Memory B cell (primary cell): ENCODE measurements around the gene TCEAL8.
A peak's percentile ranks its signal among the peaks of the same experiment; 100 is the strongest.

ENCODE experiments used
- ATAC-seq: fragments of 150-1000 bp; cut with Tn5 transposase; 2 replicates; pipeline ENCODE4 v1.10.0; 2021; ENCODE audit warnings: low read depth, mild to moderate bottlenecking, moderate library complexity
- DNase-seq, 2 donors: peaks; one replicate each; pipeline ENCODE4 v3.0.0; 2022; ENCODE audit warnings: low spot score in 2 of 2
- H3K27ac Mint-ChIP-seq: one replicate; pipeline ENCODE4 v1.8.0; 2022; ENCODE audit warnings: mild to moderate bottlenecking, moderate library complexity, mixed read lengths
- H3K27me3 Mint-ChIP-seq: one replicate; pipeline ENCODE4 v1.8.0; 2022; ENCODE audit warnings: mixed read lengths
- H3K36me3 Mint-ChIP-seq: one replicate; pipeline ENCODE4 v1.8.0; 2022; ENCODE audit warnings: mild to moderate bottlenecking, mixed read lengths
- H3K4me1 Mint-ChIP-seq: one replicate; pipeline ENCODE4 v1.8.0; 2022; ENCODE audit warnings: mixed read lengths
- H3K4me3 Mint-ChIP-seq: one replicate; pipeline ENCODE4 v1.8.0; 2022; ENCODE audit warnings: mild to moderate bottlenecking, moderate library complexity, mixed read lengths
- H3K9me3 Mint-ChIP-seq: one replicate; pipeline ENCODE4 v1.8.0; 2022; ENCODE audit warnings: mixed read lengths

The TCEAL8 gene, protein sequence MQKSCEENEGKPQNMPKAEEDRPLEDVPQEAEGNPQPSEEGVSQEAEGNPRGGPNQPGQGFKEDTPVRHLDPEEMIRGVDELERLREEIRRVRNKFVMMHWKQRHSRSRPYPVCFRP

DNA sequence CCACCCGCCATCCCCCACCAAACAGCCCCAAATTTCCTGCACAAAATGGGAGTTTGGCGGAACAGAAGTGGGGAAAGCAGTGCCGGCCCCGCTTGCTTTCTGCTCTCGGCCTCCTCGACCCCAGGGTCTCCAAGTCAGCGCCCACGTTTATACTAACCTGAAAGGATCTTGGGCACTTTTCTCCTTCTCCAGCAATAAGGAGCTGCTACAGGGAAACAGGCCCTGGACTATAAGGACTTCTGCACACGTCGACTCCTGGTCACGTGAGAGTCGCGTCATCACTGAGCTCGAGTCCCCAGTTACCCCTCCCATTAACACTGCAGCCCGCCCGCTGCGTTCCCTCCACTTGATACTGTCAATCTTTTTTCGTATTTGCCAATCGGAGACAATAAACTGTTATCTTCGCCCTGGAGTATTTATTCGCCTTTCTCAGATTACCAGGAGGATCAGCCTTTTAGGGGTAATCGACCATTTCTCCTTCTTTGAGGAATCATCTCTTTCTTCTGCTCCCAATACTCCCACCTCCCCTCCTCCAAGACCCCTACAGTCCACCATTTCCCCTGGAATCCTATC lies at the start of gene TCEAL8:
TSS of gene TCEAL8 (minus strand) at position 235 of the 573 bp plus-strand sequence. CDS start 1,176 bp downstream, outside the sequence.
- H3K4me1 Mint-ChIP-seq = peaks cover 9% of the 10 kb centered on the region

DNA sequence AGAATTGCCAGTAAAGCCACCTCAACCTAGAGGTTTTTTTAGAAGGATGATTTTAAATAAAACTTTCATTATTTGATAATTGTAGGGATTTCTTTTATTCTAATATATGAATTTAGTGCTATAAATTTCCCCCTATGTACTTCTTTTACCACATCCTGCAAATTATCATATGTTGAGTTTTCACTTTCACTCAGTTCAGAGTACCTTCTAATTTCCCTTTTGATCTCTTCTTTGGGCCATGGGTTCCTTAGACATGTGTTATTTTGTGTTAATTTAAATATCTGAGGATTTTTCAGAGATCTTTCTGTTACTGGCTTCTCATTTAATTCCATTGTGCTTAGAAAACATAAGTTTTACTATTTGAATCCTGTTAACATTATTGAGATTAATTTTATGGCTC lies 49.8 kb upstream of the TCEAL8 start:
- no peak overlapping the region for H3K27ac Mint-ChIP-seq
- no peak for ATAC-seq
- no peak for DNase-seq
- no peaks in the 10 kb centered on the region for H3K4me1 Mint-ChIP-seq
- peaks cover 2% of the 10 kb centered on the region for H3K36me3 Mint-ChIP-seq
- no peaks in the 10 kb centered on the region for H3K9me3 Mint-ChIP-seq
- H3K27me3 Mint-ChIP-seq = no peaks in the 10 kb centered on the region
- H3K4me3 Mint-ChIP-seq = no peak overlapping the region

More for the DNA sequence above, at the start of gene TCEAL8:
- H3K36me3 Mint-ChIP-seq = no peaks in the 10 kb centered on the region
- H3K4me3 Mint-ChIP-seq = peak within 1 kb of the TSS; percentile 93
- DNase-seq (peak in 1 of 2 donors; percentile 5), ATAC-seq (peak; percentile 95)
- no peaks in the 10 kb centered on the region for H3K9me3 Mint-ChIP-seq
- peak within 1 kb of the TSS; percentile 97 for H3K27ac Mint-ChIP-seq
- H3K27me3 Mint-ChIP-seq = no peaks in the 10 kb centered on the region

DNA sequence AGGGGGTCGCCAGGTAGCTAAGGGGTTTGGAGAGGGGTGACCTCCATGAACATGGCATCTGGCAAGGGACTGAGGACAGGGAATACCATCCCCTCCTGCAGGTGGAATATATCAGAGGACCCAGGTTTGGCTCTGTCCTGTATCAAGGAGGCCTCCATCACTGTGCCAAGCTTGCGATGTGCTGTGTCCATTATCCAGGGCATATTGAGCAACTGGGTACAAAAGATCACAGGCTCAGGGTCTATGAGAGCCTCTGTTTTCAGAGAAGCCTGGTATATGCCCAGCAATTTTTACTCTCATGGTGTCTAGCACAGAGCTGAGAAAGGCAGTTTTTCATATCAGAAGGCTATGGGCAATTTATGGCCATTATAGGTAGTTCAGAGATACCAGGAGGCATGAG lies 38.2 kb upstream of the TCEAL8 start:
- no peak overlapping the region for H3K4me3 Mint-ChIP-seq
- no peaks in the 10 kb centered on the region for H3K4me1 Mint-ChIP-seq
- ATAC-seq = no peak
- H3K27me3 Mint-ChIP-seq = peaks cover 3% of the 10 kb centered on the region
- H3K27ac Mint-ChIP-seq = no peak overlapping the region
- no peaks in the 10 kb centered on the region for H3K9me3 Mint-ChIP-seq
- no peaks in the 10 kb centered on the region for H3K36me3 Mint-ChIP-seq
- DNase-seq = no peak

DNA sequence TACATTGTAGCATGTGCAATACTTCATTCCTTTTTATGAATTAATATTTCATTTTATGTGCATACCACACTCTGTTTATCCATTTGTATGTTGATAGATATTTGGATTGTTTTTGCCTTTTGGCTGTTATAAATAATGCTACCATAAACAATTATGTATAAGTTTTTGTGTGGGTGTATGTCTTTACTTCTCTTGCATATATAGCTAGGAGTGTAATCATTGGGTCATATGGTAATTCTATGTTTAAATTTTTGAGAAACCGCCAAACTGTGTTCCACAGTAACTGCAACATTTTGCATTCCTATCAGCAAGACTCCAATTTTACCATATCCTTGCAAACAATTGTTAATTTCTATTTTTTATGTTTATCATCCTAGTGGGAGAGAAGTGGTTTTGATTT lies 24.7 kb upstream of the TCEAL8 start:
- DNase-seq = no peak
- H3K4me1 Mint-ChIP-seq = peaks cover 6% of the 10 kb centered on the region
- H3K4me3 Mint-ChIP-seq = no peak overlapping the region
- no peak for ATAC-seq
- no peaks in the 10 kb centered on the region for H3K36me3 Mint-ChIP-seq
- no peak overlapping the region for H3K27ac Mint-ChIP-seq
- H3K27me3 Mint-ChIP-seq = peaks cover 19% of the 10 kb centered on the region
- H3K9me3 Mint-ChIP-seq = no peaks in the 10 kb centered on the region

DNA sequence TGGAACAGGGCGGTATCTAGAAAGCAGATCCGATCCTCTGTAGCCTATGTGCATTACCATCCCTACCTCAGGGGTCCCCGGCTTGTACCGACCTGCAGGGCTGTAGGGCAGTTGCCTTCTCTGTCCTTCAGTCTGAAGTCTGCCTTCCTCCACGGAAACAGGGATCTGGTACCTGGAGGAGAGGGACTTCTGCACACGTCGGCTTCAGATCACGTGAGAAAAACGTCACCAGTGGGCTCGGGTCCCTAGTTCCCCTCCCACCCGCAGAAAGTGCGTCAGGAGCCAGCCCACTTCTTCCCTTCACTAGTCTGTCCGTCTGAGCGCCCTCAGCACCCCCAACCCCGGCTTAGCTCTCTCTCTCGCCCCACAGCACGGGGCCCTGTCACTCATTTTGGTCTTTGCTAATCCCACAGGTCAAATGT lies 21.6 kb upstream of the TCEAL8 start, which contains the start of gene TCEAL5:
TSS of gene TCEAL5 (minus strand) at position 170 of the 422 bp plus-strand sequence. CDS start 2,187 bp downstream, outside the sequence.
- no peak for ATAC-seq
- Mint-ChIP-seq H3K4me3 (peak within 1 kb of the TSS; percentile 68), H3K36me3 (no peaks in the 10 kb centered on the region), H3K9me3 (no peaks in the 10 kb centered on the region), H3K27me3 (peaks cover 23% of the 10 kb centered on the region), H3K4me1 (peaks cover 6% of the 10 kb centered on the region), H3K27ac (no peak within 1 kb of the TSS)
- no peak for DNase-seq

DNA sequence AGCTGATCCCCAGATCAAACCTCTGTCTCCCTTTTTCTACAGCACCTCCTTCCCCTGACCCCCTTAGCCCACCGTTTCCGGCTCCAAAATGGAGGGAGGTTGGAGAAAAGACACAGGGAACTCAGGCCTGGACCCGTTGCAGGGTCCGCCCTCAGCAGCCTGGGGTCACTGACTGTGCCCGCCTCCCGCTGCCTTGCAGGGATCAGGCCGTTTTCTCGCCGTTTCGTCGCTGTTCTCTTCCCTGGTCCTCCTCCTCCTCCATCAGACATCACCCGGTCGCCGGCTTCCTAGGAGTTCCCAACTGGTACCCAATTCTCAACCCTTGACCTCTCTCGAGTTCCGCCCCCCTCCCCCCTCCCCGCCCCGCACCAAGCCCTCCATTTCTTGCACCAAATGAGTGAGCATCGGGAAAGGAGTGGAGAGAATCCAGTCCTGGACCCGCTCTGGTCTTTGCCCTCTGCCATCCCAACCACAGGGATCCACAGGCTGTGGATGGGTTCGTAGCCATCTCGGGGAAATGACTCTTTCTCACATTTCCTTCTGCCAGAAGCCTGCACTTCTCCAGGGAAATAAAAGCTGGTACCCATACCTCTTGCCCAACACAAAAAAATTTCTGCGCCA lies 21.1 kb upstream of the TCEAL8 start:
- H3K4me3 Mint-ChIP-seq = no peak overlapping the region
- peaks cover 23% of the 10 kb centered on the region for H3K27me3 Mint-ChIP-seq
- peaks cover 6% of the 10 kb centered on the region for H3K4me1 Mint-ChIP-seq
- no peak overlapping the region for H3K27ac Mint-ChIP-seq
- DNase-seq (no peak), ATAC-seq (no peak)
- H3K9me3 Mint-ChIP-seq = no peaks in the 10 kb centered on the region
- no peaks in the 10 kb centered on the region for H3K36me3 Mint-ChIP-seq

DNA sequence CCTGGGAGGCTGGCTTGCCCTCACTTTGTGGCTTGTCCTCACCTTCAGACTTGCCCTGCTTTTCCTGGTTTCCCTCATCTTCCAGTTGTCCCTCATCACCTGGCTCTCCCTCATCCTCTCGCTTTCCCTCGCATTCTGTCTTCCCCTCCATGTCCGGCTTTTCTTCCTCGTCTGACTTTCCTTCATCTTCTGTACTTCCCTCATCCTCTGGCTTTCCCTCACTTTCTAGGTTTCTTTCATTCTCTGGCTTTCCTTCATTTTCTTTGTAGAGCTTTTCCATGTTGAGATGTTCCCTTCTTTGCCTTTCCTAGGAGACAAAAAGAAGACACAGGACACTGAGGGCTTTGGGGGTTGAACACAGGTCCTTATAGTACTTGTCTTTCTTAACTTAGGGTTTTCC lies 19.3 kb upstream of the TCEAL8 start:
- no peaks in the 10 kb centered on the region for H3K9me3 Mint-ChIP-seq
- DNase-seq (no peak), ATAC-seq (no peak)
- peaks cover 6% of the 10 kb centered on the region for H3K4me1 Mint-ChIP-seq
- H3K4me3 Mint-ChIP-seq = no peak overlapping the region
- H3K27ac Mint-ChIP-seq = no peak overlapping the region
- H3K27me3 Mint-ChIP-seq = peaks cover 22% of the 10 kb centered on the region
- no peaks in the 10 kb centered on the region for H3K36me3 Mint-ChIP-seq

DNA sequence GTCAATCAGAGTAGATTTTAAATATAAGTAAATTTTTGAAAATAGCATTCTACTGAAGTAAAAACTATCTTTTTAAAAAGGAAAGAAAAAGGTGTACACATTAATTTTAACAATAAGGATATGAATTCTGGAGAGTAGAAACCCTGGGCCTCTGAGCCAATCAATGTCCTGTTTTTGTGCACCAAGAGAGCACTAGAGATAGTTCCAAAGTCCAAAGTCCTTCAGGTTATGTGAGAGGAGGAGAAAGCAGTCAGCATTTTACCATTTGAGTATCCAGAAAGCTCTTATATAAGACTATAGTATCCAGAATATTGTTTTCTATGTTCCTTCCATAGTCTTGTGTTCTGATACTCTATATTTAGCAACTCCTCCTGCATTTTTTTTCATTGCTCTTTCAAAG lies 3.3 kb upstream of the TCEAL8 start:
- no peak overlapping the region for H3K27ac Mint-ChIP-seq
- H3K4me1 Mint-ChIP-seq = peaks cover 9% of the 10 kb centered on the region
- peaks cover 3% of the 10 kb centered on the region for H3K27me3 Mint-ChIP-seq
- H3K9me3 Mint-ChIP-seq = peaks cover 3% of the 10 kb centered on the region
- H3K36me3 Mint-ChIP-seq = no peaks in the 10 kb centered on the region
- no peak for ATAC-seq
- no peak overlapping the region for H3K4me3 Mint-ChIP-seq
- DNase-seq = no peak

DNA sequence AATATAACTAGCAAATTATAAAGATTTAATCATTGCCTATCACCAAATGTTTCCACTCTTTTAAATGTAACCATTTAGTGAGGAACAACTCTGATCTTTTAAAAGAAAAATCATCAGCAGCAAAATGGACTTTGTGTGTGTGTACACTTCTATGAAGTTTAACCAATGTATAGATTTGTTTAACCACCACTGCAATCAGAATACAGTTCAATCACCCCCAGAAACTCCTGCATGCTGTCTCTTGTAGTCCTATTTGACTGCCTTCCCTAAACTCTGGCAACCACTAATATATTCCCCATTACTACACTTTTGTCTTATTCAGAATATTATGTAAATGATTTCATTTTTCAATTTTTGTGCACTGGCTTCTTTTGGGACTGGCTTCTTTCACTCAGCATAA lies 1.7 kb upstream of the TCEAL8 start:
- ATAC-seq (no peak), DNase-seq (no peak)
- H3K27ac Mint-ChIP-seq = no peak overlapping the region
- H3K4me3 Mint-ChIP-seq = no peak overlapping the region
- H3K27me3 Mint-ChIP-seq = no peaks in the 10 kb centered on the region
- H3K36me3 Mint-ChIP-seq = no peaks in the 10 kb centered on the region
- H3K9me3 Mint-ChIP-seq = no peaks in the 10 kb centered on the region
- H3K4me1 Mint-ChIP-seq = peaks cover 9% of the 10 kb centered on the region

DNA sequence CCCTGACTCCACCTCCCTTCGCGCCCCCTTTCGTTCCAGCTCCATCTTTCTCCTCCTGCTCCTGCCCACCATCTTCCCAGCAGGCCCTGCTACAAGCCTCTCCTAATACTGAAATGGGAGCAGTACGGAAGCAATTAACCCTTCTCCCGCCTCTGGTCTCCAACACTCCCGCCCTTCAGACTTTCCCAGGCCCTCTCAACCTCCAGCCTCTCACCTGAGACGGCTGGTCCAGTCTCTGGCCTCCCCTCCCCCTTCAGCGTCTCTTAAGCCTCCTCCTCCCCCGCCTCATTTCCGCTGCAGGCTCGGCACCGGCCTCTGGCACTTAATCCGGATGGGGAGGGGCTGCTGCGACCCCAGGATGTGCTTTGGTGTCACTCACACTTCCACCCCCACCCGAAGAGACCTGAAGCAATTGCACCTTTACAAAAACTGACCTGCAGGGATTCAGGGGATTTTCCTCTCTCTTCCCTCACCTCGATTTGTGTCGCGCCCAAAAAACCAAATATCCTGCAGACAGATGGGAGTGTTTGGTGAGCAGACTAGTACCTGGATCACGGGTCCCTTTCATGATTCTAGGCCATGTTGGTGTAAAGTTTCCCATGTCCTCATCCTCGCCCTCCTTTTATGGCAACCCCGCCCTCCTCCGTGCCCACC lies 657 bp downstream of the TCEAL8 start:
- Mint-ChIP-seq H3K4me1 (peaks cover 9% of the 10 kb centered on the region), H3K4me3 (peak overlapping the region; percentile 93), H3K27me3 (no peaks in the 10 kb centered on the region), H3K27ac (peak overlapping the region; percentile 97), H3K9me3 (no peaks in the 10 kb centered on the region), H3K36me3 (no peaks in the 10 kb centered on the region)
- ATAC-seq (peak; percentile 30), DNase-seq (no peak)

DNA sequence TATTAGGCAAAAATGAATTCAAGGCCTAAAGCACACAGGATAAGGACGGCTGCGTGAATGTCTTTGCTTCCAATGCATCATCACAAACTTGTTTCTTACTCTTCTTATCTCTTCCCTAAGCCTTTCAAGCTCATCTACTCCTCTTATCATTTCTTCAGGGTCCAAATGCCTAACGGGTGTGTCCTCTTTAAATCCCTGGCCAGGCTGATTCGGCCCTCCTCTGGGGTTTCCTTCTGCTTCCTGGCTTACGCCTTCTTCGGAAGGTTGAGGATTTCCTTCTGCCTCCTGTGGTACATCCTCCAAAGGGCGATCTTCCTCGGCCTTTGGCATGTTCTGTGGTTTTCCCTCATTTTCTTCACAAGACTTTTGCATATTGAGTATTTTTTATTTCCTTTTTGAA lies 1.3 kb downstream of the TCEAL8 start:
- no peak for ATAC-seq
- Mint-ChIP-seq H3K4me3 (peak overlapping the region; percentile 17), H3K4me1 (peaks cover 9% of the 10 kb centered on the region), H3K27ac (peak overlapping the region; percentile 97), H3K9me3 (no peaks in the 10 kb centered on the region), H3K36me3 (no peaks in the 10 kb centered on the region), H3K27me3 (no peaks in the 10 kb centered on the region)
- no peak for DNase-seq

DNA sequence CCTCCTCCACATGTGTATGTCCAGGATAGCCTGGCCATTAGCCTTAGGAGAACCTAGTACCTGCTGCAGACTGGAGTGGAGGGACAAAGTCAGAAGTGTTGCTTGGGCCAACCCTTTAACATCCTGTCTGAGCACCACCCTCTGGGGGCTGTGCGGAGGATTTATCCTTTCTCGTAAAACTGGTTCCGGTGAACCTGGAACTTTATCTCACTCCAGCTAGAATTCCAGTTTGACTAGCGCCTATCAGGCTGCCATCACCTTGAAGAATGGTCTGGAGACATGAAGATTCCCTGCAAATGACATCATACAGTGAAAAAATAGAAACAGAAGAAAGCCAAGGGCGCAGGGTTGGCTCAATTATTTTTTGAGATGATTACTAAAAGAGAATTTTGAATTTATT lies 4.0 kb downstream of the TCEAL8 start:
- ATAC-seq (no peak), DNase-seq (no peak)
- no peak overlapping the region for H3K4me3 Mint-ChIP-seq
- H3K4me1 Mint-ChIP-seq = peaks cover 9% of the 10 kb centered on the region
- H3K27me3 Mint-ChIP-seq = peaks cover 2% of the 10 kb centered on the region
- H3K9me3 Mint-ChIP-seq = no peaks in the 10 kb centered on the region
- H3K36me3 Mint-ChIP-seq = no peaks in the 10 kb centered on the region
- no peak overlapping the region for H3K27ac Mint-ChIP-seq

DNA sequence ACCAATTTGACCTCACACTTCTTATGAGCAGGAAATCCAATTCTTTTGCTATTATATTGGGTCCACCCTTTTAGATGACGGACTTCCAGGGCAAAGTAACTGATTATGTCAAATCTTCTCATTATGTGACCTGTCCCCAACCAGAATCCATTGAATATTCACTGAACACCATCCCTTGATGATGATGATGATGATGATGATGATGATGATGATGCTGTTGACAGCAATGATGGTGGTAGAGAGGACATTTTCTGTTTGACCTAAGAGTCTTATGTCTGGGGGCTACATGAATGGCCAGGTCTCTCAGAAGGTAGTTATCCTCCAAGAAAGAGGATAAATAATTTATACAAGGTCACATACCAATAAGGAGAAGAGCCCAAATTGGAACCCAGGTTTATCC lies 5.2 kb downstream of the TCEAL8 start:
- ATAC-seq = no peak
- Mint-ChIP-seq H3K4me3 (no peak overlapping the region), H3K9me3 (no peaks in the 10 kb centered on the region), H3K4me1 (peaks cover 4% of the 10 kb centered on the region), H3K36me3 (no peaks in the 10 kb centered on the region), H3K27ac (no peak overlapping the region), H3K27me3 (peaks cover 2% of the 10 kb centered on the region)
- DNase-seq = no peak

DNA sequence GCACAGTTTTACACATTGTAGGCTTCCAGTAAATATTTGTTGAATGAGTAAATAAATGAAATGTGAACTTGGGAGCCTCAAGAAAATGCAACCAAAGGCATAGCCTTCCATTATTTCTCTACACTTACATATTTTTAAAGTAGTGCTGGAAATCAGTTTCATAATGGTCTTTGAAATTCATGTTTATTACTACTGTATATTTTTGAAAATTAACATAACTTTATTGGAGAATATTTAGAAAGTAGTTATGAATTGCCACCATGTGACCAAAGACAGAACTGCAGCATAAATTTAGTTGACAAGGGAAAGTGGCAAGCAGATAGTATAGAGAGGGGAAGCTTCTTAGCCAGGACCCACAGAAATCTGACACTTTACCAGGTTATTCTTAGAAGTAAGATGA lies 6.4 kb downstream of the TCEAL8 start:
- ATAC-seq (no peak), DNase-seq (no peak)
- peaks cover 2% of the 10 kb centered on the region for H3K27me3 Mint-ChIP-seq
- no peak overlapping the region for H3K4me3 Mint-ChIP-seq
- H3K27ac Mint-ChIP-seq = no peak overlapping the region
- H3K36me3 Mint-ChIP-seq = no peaks in the 10 kb centered on the region
- H3K4me1 Mint-ChIP-seq = no peaks in the 10 kb centered on the region
- H3K9me3 Mint-ChIP-seq = no peaks in the 10 kb centered on the region
